Lower lobe of right lung (tissue), 2 donors: Measurements from ENCODE around the gene CACNA1A. TPM values are rescaled to one million over a fixed set of nuclear protein-coding genes. Genes with fewer than 3 reads are reported as not detected.

Source experiments
- ATAC-seq, 2 donors: fragments of 200-7000 bp; cut with Tn5 transposase; one replicate each; pipeline ENCODE4 v1.9.1; 2020 to 2022; ENCODE audit warnings: mild to moderate bottlenecking in 2 of 2, moderate library complexity in 2 of 2
- DNase-seq: peaks from one replicate; pipeline ENCODE4 v3.0.0-alpha.2; 2020
- H3K27ac ChIP-seq: fragments of 200-600 bp; one replicate; pipeline ENCODE4 v1.8.0; 2022
- H3K27me3 ChIP-seq: fragments of 200-600 bp; one replicate; pipeline ENCODE4 v1.8.0; 2022; ENCODE audit warnings: low read depth
- H3K36me3 ChIP-seq: fragments of 200-600 bp; one replicate; pipeline ENCODE4 v1.8.0; 2022; ENCODE audit warnings: mild to moderate bottlenecking
- H3K4me1 ChIP-seq: fragments of 200-600 bp; one replicate; pipeline ENCODE4 v1.8.0; 2022
- H3K4me3 ChIP-seq: fragments of 200-600 bp; one replicate; pipeline ENCODE4 v1.8.0; 2022; ENCODE audit warnings: mild to moderate bottlenecking
- H3K9me3 ChIP-seq: fragments of 200-600 bp; one replicate; pipeline ENCODE4 v1.8.0; 2022
- intact Hi-C: fragments of 100-400 bp; cut with DNase I; formaldehyde crosslinking; loops from one replicate; pipeline ENCODE4 v1.11.0; 2022
- total RNA-seq: library from RNA; stranded (reverse); fragmentation: NEBNext Ultra II Directional; extraction: Animal tissue kit (Norgen Biotek cat#: 25700); gene quantifications from one replicate; pipeline ENCODE4 v1.2.1, GENCODE V29; 2021
- TF ChIP-seq, protein P1 (sequence below): fragments of 200-600 bp; IDR thresholded peaks from one replicate; pipeline ENCODE4 v1.8.0; 2022; ENCODE audit warnings: antibody characterized with exemption, mild to moderate bottlenecking
- donor health status: DM: no; HTN: yes; CAD: no; lungs with severe emphysema.

The CACNA1A gene
- total RNA-seq, 1 donor from 2014 or later, result 0.71 TPM

DNA sequence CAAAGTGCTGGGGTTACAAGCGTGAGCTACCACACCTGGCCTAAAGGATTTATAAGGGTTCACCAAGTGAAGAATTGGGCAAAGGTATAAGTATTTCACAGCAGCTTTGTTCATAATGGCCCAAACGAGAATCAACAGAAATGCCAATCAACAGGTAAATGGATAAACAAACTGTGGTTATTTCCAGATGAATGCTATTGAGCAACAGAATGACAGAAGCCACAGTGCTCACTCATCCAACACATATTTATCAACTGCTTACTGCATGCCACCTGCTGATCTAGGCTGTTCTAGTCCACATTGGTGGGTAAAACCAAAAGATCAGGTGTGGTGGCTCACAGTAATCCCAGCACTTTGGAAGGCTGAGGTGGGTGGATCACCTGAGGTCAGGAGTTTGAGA, 27.7 kb downstream of the CACNA1A start:
- intact Hi-C loops, result no loop called here
- no peaks in the 10 kb centered on the region for H3K4me1 ChIP-seq
- ATAC-seq, result no peak
- H3K27me3 ChIP-seq, result no peaks in the 10 kb centered on the region
- H3K36me3 ChIP-seq, result no peaks in the 10 kb centered on the region
- no peak for DNase-seq
- H3K27ac ChIP-seq, result no peak overlapping the region
- no peak overlapping the region for H3K4me3 ChIP-seq
- TF ChIP-seq, protein P1, sequence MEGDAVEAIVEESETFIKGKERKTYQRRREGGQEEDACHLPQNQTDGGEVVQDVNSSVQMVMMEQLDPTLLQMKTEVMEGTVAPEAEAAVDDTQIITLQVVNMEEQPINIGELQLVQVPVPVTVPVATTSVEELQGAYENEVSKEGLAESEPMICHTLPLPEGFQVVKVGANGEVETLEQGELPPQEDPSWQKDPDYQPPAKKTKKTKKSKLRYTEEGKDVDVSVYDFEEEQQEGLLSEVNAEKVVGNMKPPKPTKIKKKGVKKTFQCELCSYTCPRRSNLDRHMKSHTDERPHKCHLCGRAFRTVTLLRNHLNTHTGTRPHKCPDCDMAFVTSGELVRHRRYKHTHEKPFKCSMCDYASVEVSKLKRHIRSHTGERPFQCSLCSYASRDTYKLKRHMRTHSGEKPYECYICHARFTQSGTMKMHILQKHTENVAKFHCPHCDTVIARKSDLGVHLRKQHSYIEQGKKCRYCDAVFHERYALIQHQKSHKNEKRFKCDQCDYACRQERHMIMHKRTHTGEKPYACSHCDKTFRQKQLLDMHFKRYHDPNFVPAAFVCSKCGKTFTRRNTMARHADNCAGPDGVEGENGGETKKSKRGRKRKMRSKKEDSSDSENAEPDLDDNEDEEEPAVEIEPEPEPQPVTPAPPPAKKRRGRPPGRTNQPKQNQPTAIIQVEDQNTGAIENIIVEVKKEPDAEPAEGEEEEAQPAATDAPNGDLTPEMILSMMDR, result no peak
- peaks cover 18% of the 10 kb centered on the region for H3K9me3 ChIP-seq

GRCh38 chr19:13476071-13476470, 30.2 kb downstream of the CACNA1A start:
- Histone ChIP-seq H3K9me3 (peaks cover 18% of the 10 kb centered on the region), H3K4me3 (no peak overlapping the region), H3K27ac (no peak overlapping the region), H3K27me3 (no peaks in the 10 kb centered on the region), H3K4me1 (no peaks in the 10 kb centered on the region), H3K36me3 (no peaks in the 10 kb centered on the region)
- ATAC-seq, result no peak
- no peak for DNase-seq
- intact Hi-C loops, result no loop called here
- TF ChIP-seq, protein P1, result no peak

- no peak for ATAC-seq
- Histone ChIP-seq H3K4me1 (no peaks in the 10 kb centered on the region), H3K4me3 (no peak overlapping the region), H3K36me3 (no peaks in the 10 kb centered on the region), H3K27me3 (peaks cover 5% of the 10 kb centered on the region), H3K9me3 (peaks cover 18% of the 10 kb centered on the region), H3K27ac (no peak overlapping the region)
- DNase-seq, result no peak
- intact Hi-C loops, result no loop called here
- TF ChIP-seq, protein P1, result no peak
Measured at GRCh38 chr19:13475044-13475443, 31.2 kb downstream of the CACNA1A start.

DNA sequence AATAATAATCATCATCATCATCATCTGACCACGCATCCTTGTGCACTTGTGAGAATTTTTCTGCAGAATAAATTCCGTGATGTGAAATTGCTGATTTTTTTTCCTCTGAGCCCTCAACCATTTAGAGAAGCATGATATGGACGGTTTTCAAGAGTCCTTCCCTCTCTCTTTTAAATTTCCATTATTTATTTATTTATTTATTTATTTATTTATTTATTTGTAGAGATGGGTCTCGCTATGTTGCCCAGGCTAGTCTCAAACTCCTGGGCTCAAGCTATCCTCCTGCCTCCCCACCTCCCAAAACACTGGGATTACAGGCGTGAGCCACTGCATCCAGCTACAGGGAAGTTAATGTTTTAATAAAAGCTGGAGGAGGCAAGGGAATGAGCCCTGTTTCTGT, 39.6 kb downstream of the CACNA1A start:
- no peak overlapping the region for H3K4me3 ChIP-seq
- DNase-seq, result no peak
- TF ChIP-seq, protein P1, result no peak

DNA sequence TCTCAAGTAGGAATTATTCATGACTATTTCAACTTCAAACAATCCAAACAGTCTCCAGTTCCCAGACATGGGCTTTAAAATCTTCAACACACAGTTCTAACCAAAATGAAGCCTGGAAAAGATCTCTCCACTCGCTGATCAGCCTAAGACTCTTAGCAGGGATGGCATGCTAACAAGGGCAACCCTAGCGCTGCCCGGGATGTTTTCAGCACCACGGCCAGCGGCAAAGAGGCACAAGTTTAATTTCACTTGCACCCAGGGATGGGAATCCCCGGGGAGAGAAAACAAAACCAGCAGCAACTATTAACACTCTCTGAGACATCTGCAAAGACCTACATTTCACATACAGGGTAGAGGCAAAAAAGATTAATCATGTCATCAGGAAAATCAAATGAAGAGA, 43.0 kb downstream of the CACNA1A start:
- Histone ChIP-seq H3K36me3 (no peaks in the 10 kb centered on the region), H3K27me3 (peaks cover 5% of the 10 kb centered on the region), H3K4me1 (no peaks in the 10 kb centered on the region), H3K4me3 (no peak overlapping the region), H3K9me3 (no peaks in the 10 kb centered on the region), H3K27ac (no peak overlapping the region)
- ATAC-seq (no peak), DNase-seq (no peak)
- TF ChIP-seq, protein P1, result no peak
- intact Hi-C loops, result no loop called here

More for the DNA sequence above, 39.6 kb downstream of the CACNA1A start:
- H3K27me3 ChIP-seq, result peaks cover 5% of the 10 kb centered on the region
- no peaks in the 10 kb centered on the region for H3K36me3 ChIP-seq
- no peaks in the 10 kb centered on the region for H3K4me1 ChIP-seq
- no peaks in the 10 kb centered on the region for H3K9me3 ChIP-seq
- no peak for ATAC-seq
- intact Hi-C loops, result no loop called here
- H3K27ac ChIP-seq, result no peak overlapping the region

DNA sequence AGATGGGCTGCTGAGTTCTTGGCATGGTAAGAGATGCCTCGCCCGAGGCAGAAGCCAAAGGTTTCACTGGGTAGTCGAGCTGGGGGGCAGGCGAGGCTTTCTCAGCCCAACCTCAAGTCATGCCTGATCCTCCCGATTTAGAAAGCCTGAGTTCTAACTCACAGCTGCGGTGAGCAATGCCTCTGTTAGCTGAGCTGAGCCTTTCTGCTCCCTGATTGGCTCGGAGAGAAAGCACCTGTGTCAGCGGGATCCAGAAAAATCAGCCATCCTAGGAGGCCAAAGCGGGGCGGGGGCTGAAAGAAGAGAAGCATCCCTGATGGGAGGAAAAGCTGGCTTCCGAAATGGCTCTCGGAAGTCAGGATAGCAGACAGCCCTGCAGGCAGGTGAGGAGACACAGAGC, 44.7 kb downstream of the CACNA1A start:
- intact Hi-C loops, result no loop called here
- no peak overlapping the region for H3K4me3 ChIP-seq
- H3K27me3 ChIP-seq, result peaks cover 5% of the 10 kb centered on the region
- TF ChIP-seq, protein P1, result no peak
- no peaks in the 10 kb centered on the region for H3K4me1 ChIP-seq
- no peaks in the 10 kb centered on the region for H3K9me3 ChIP-seq
- no peaks in the 10 kb centered on the region for H3K36me3 ChIP-seq
- no peak overlapping the region for H3K27ac ChIP-seq
- ATAC-seq (no peak), DNase-seq (no peak)
